Measurements from ENCODE around the gene SSX2B. TPM values are rescaled to one million over a fixed set of nuclear protein-coding genes. Genes with fewer than 3 reads are reported as not detected.

The SSX2B gene
- total and polyA plus RNA-seq, 2 experiments from 2014 or later = 0.17 TPM; not detected in 1

Small RNA genes lying within 50 kb of the gene (small RNA-seq; reads per million reads assigned to genes)
- gene AC244505.3 (ENCODE audit: low replicate concordance) = not detected
- not detected for gene AC244505.5 (ENCODE audit: low replicate concordance)
- not detected for gene AC244505.6 (ENCODE audit: low replicate concordance)
- gene AC244505.7 (ENCODE audit: low replicate concordance) = not detected

Other genes with a start within 250 kb of the SSX2B start
- not detected in 2 replicates for gene XAGE1B, start 234.2 kb upstream of the SSX2B start, total RNA-seq (2014; rRNA removed; shearing (Covaris generic))
- gene XAGE1B, start 234.2 kb upstream of the SSX2B start, polyA plus RNA-seq (2016; fragmentation: Nextera tagmentation; extraction: Ambion mirVana) = not detected in 2 replicates
- gene SSX7, start 96.4 kb upstream of the SSX2B start, total RNA-seq (2014; rRNA removed; shearing (Covaris generic)) = not detected in 2 replicates
- gene SSX7, start 96.4 kb upstream of the SSX2B start, polyA plus RNA-seq (2016; fragmentation: Nextera tagmentation; extraction: Ambion mirVana) = not detected in 2 replicates
- 0.39 and 0.83 TPM in 2 replicates for gene SSX2, start 44.1 kb upstream of the SSX2B start, total RNA-seq (2014; rRNA removed; shearing (Covaris generic))
- 0.29 TPM in 1 of 2 replicates, not detected in the other for gene SSX2, start 44.1 kb upstream of the SSX2B start, polyA plus RNA-seq (2016; fragmentation: Nextera tagmentation; extraction: Ambion mirVana)
- not detected in 2 replicates for gene SPANXN5, start 46.2 kb downstream of the SSX2B start, total RNA-seq (2014; rRNA removed; shearing (Covaris generic))
- not detected in 2 replicates for gene SPANXN5, start 46.2 kb downstream of the SSX2B start, polyA plus RNA-seq (2016; fragmentation: Nextera tagmentation; extraction: Ambion mirVana)
- not detected in 2 replicates for gene XAGE5, start 60.0 kb downstream of the SSX2B start, total RNA-seq (2014; rRNA removed; shearing (Covaris generic))
- not detected in 2 replicates for gene XAGE5, start 60.0 kb downstream of the SSX2B start, polyA plus RNA-seq (2016; fragmentation: Nextera tagmentation; extraction: Ambion mirVana)
- gene XAGE3, start 116.8 kb downstream of the SSX2B start, total RNA-seq (2014; rRNA removed; shearing (Covaris generic)) = not detected in 2 replicates
- gene XAGE3, start 116.8 kb downstream of the SSX2B start, polyA plus RNA-seq (2016; fragmentation: Nextera tagmentation; extraction: Ambion mirVana) = not detected in 2 replicates
- gene FAM156B, start 146.1 kb downstream of the SSX2B start, total RNA-seq (2014; rRNA removed; shearing (Covaris generic)) = 2.8 and 19.1 TPM in 2 replicates
- gene FAM156B, start 146.1 kb downstream of the SSX2B start, polyA plus RNA-seq (2016; fragmentation: Nextera tagmentation; extraction: Ambion mirVana) = 11.1 and 12.0 TPM in 2 replicates
- gene FAM156A, start 207.3 kb downstream of the SSX2B start, total RNA-seq (2014; rRNA removed; shearing (Covaris generic)) = 16.3 and 17.7 TPM in 2 replicates
- 4.5 and 5.2 TPM in 2 replicates for gene FAM156A, start 207.3 kb downstream of the SSX2B start, polyA plus RNA-seq (2016; fragmentation: Nextera tagmentation; extraction: Ambion mirVana)